ENCODE measurements around the gene MRPL3.

- TF ChIP-seq POLR2A (IDR thresholded peaks at IDR 0.05) (no peak), CTCF (IDR thresholded peaks at IDR 0.05) (no peak)
These were observed 85.0 kb downstream of the MRPL3 start for GRCh38 chr3:131417751-131418150.
